Measurements from ENCODE around the gene FRMPD1.
"Not testable (repeated sequence)": the region's sequence is repeated elsewhere in the genome, so short reads cannot be mapped to it uniquely, and the experiment has no call there.

The FRMPD1 gene, protein sequence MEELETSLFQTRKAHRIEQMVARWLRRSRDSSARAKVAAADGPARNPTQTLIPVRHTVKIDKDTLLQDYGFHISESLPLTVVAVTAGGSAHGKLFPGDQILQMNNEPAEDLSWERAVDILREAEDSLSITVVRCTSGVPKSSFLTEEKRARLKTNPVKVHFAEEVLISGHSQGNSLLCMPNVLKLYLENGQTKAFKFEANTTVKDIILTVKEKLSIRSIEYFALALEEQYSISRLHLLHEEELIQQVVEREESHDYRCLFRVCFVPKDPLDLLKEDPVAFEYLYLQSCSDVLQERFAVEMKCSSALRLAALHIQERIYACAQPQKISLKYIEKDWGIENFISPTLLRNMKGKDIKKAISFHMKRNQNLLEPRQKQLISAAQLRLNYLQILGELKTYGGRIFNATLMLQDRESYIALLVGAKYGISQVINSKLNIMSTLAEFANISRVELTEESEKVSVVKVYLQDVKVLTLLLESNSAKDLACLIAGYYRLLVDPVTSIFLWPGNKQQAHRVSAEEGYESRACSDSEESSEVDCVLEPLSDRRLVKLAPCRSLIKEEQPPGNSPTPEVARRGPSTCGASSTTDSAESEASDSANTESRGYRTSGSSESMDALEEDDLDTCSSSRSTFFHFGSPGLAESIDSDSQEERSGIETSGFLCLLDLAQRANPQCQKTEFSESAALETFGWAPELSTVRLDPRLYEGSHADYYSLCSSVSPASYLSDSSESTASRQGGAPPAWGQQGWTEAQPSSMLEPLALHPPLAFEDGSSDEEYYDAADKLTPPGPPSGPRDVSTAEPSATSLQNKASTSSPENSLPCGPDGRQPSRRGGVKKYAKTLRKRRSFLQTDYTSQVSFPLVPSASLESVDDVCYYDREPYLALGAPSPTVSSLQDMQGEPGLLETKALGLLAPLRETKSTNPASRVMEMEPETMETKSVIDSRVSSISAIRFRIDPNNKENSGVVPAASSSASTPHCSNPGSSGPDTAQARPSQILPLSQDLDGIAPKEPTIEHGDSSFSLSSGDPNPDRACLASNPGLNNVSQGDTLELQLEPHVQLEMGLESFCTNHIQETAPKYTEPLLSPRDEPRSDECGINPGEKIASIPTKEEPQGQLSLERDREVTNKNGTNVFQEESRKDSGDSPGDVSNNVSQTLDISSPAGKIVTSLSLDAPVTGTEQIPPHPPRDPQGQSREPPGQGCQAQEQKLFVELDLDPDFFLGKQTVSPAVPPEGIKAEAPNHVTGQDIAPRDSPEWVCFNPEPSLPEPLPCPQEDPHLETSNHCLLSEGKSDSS (N-terminal part only)

DNA sequence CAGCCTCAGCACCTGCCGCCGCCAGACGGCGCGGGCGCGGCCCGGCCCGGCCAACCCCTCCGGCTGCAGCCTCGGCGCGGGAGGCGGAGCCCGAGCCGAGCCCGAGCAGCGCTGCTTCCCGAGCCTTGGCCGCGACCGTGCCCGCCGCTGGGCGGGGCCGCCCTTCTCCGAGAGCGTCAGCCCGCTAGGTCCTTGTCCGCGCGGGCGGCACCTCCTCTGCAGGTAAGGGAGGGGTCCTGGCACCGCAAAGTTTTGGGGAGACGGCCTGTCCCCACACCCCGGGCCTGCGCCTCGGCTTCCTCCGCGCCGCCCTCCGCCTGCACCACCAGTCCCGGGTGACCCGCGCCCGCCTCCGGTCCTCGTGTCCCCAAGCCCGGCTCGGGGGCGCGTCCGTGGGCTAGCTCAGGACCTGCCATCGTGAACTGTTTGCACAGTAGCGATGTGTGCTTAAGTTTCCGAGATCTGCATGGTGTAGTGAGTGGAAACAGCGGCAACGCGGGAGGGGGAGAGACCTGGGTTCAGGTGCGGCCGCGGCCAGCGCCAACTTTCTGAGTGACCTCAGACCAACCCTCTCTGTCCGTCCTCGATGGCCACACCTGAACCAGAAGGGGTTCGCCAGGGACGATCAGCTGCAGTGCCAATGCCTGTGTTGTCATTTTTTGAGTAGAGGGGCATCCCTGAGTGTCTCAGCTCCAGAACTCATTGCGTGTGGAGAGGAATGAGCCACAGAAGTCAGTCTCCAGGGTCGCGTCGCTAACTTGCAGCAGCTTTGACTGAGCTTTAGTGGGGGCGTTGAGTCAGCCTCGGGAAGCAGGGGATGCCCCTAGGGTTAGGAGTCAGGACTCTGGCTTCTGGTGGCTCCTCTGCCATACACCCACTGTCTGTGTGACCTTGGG is at the start of gene FRMPD1:
Gene FRMPD1, plus strand, starts transcription at position 82 of the 896 bp plus-strand sequence. CDS start 41,688 bp downstream, outside the sequence.
- Histone ChIP-seq H3K79me2 (ENCODE audit: insufficient read depth, low read length) (no peaks in the 10 kb centered on the region), H3F3A (ENCODE audit: low read depth) (no peaks in the 10 kb centered on the region), H3K9ac (ENCODE audit: low read depth, low read length, poor library complexity, severe bottlenecking) (no peak within 1 kb of the TSS), H3K4me3 (ENCODE audit: low read length, poor library complexity, severe bottlenecking) (peak within 1 kb of the TSS; percentile 58), H3K27me3 (ENCODE audit: insufficient read depth, low read length, poor library complexity, severe bottlenecking) (peaks cover 48% of the 10 kb centered on the region), H3K9me2 (replicated peaks; ENCODE audit: low read depth, low read length) (no peaks in the 10 kb centered on the region), H3K36me3 (ENCODE audit: insufficient read depth, low read length) (no peaks in the 10 kb centered on the region), H3K9me3 (ENCODE audit: insufficient read depth, low read depth, low read length) (no peaks in the 10 kb centered on the region), H2AFZ (ENCODE audit: low read length) (no peak within 1 kb of the TSS), H3K4me2 (ENCODE audit: low read depth, low read length, poor library complexity, severe bottlenecking) (peak within 1 kb of the TSS; percentile 57), H3K4me1 (ENCODE audit: insufficient read depth, low read length, poor library complexity, severe bottlenecking) (no peaks in the 10 kb centered on the region), H4K20me1 (ENCODE audit: insufficient read depth, low read length, poor library complexity, severe bottlenecking) (no peaks in the 10 kb centered on the region)
- TF ChIP-seq, protein P1, sequence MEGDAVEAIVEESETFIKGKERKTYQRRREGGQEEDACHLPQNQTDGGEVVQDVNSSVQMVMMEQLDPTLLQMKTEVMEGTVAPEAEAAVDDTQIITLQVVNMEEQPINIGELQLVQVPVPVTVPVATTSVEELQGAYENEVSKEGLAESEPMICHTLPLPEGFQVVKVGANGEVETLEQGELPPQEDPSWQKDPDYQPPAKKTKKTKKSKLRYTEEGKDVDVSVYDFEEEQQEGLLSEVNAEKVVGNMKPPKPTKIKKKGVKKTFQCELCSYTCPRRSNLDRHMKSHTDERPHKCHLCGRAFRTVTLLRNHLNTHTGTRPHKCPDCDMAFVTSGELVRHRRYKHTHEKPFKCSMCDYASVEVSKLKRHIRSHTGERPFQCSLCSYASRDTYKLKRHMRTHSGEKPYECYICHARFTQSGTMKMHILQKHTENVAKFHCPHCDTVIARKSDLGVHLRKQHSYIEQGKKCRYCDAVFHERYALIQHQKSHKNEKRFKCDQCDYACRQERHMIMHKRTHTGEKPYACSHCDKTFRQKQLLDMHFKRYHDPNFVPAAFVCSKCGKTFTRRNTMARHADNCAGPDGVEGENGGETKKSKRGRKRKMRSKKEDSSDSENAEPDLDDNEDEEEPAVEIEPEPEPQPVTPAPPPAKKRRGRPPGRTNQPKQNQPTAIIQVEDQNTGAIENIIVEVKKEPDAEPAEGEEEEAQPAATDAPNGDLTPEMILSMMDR (conservative IDR thresholded peaks at IDR 0.05; ENCODE audit: low read length) = no peak

DNA sequence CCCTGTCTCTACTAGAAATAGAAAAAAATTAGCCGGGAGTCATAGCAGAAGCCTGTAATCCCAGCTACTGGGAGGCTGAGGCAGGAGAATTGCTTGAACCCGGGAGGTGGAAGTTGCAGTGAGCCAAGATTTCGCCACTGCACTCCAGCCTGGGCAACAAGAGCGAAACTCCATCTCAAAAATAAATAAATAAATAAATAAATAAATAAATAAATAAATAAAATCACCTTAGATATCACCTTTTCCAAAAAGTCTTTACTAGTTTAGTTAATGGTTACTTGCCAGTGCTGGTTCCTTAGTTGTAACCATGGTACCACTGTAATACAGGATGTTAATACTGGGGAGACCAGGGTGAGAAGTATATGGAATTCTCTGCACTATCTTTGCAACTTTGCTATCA is 48.7 kb upstream of the FRMPD1 start:
- not testable (repeated sequence) for H3K9ac ChIP-seq (ENCODE audit: low read depth, low read length, poor library complexity, severe bottlenecking); H4K20me1 ChIP-seq (ENCODE audit: insufficient read depth, low read length, poor library complexity, severe bottlenecking)

DNA sequence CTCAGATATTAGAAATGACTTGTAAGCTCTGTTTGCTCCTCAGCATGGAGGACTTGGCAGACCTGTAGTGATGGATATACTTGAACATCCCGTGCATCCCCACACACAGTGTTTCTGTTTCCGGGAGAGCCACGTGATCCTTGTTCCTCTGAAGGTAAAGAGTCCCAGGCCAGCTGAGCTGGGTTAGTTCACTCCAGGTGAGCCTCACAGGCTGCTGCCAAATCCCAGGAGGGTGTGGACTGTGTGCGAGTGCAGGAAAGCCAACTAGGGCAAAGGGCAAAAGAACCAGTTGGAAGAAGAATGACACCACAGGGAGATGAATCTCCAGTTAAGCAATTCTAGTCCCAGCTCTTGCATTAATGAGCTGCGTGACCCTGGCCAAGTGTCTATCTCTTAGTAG is 47.9 kb upstream of the FRMPD1 start:
- H3K79me2 ChIP-seq (ENCODE audit: insufficient read depth, low read length) = no peaks in the 10 kb centered on the region
- H3K9me2 ChIP-seq (replicated peaks; ENCODE audit: low read depth, low read length) = no peaks in the 10 kb centered on the region
- no peaks in the 10 kb centered on the region for H3F3A ChIP-seq (ENCODE audit: low read depth)
- peaks cover under 1% of the 10 kb centered on the region for H3K4me1 ChIP-seq (ENCODE audit: insufficient read depth, low read length, poor library complexity, severe bottlenecking)
- no peak overlapping the region for H3K9ac ChIP-seq (ENCODE audit: low read depth, low read length, poor library complexity, severe bottlenecking)
- H3K27me3 ChIP-seq (ENCODE audit: insufficient read depth, low read length, poor library complexity, severe bottlenecking) = peaks cover 10% of the 10 kb centered on the region
- H4K20me1 ChIP-seq (ENCODE audit: insufficient read depth, low read length, poor library complexity, severe bottlenecking) = no peaks in the 10 kb centered on the region
- no peaks in the 10 kb centered on the region for H3K9me3 ChIP-seq (ENCODE audit: insufficient read depth, low read depth, low read length)
- H2AFZ ChIP-seq (ENCODE audit: low read length) = no peak overlapping the region
- no peak overlapping the region for H3K4me2 ChIP-seq (ENCODE audit: low read depth, low read length, poor library complexity, severe bottlenecking)
- H3K4me3 ChIP-seq (ENCODE audit: low read length, poor library complexity, severe bottlenecking) = no peak overlapping the region
- TF ChIP-seq, protein P1 (conservative IDR thresholded peaks at IDR 0.05; ENCODE audit: low read length) = no peak
- no peak for TF ChIP-seq EZH2phosphoT487 (IDR thresholded peaks at IDR 0.05; ENCODE audit: borderline replicate concordance)
- no peaks in the 10 kb centered on the region for H3K36me3 ChIP-seq (ENCODE audit: insufficient read depth, low read length)

More for the DNA sequence above, 48.7 kb upstream of the FRMPD1 start:
- H3K4me3 ChIP-seq (ENCODE audit: low read length, poor library complexity, severe bottlenecking); H3F3A ChIP-seq (ENCODE audit: low read depth); H3K4me2 ChIP-seq (ENCODE audit: low read depth, low read length, poor library complexity, severe bottlenecking); H2AFZ ChIP-seq (ENCODE audit: low read length); H3K4me1 ChIP-seq (ENCODE audit: insufficient read depth, low read length, poor library complexity, severe bottlenecking); H3K9me2 ChIP-seq (replicated peaks; ENCODE audit: low read depth, low read length); H3K27me3 ChIP-seq (ENCODE audit: insufficient read depth, low read length, poor library complexity, severe bottlenecking); H3K36me3 ChIP-seq (ENCODE audit: insufficient read depth, low read length); H3K79me2 ChIP-seq (ENCODE audit: insufficient read depth, low read length); H3K9me3 ChIP-seq (ENCODE audit: insufficient read depth, low read depth, low read length): not testable (repeated sequence)
